HG03039 (cell line): ENCODE results near the gene KRTAP4-11.
"Not testable (repeated sequence)": the region's sequence is repeated elsewhere in the genome, so short reads cannot be mapped to it uniquely, and the experiment has no call there.

Experiments
- ATAC-seq: cut with Tn5 transposase; IDR thresholded peaks from one replicate; pipeline ENCODE4 v1.9.1; 2021; ENCODE audit warnings: mild to moderate bottlenecking, moderate library complexity; ENCODE audit not compliant: unreplicated experiment

The KRTAP4-11 gene

GRCh38 chr17:41117846-41118386, at the start of gene KRTAP4-11:
Gene KRTAP4-11 (minus strand): TSS chr17:41118373. CDS start chr17:41118315, 58 bp downstream.
- ATAC-seq: not testable (repeated sequence)

- no peak for ATAC-seq
Measured at GRCh38 chr17:41167561-41167960, 49.4 kb upstream of the KRTAP4-11 start.

- ATAC-seq: no peak
Measured at GRCh38 chr17:41163828-41164227, 45.7 kb upstream of the KRTAP4-11 start.

GRCh38 chr17:41160648-41161047, 42.5 kb upstream of the KRTAP4-11 start, which contains the start of gene KRTAP4-4:
Gene KRTAP4-4 (minus strand): TSS chr17:41160748. CDS start chr17:41160691, 57 bp downstream.
- no peak for ATAC-seq

GRCh38 chr17:41160190-41160589, 42.0 kb upstream of the KRTAP4-11 start:
- ATAC-seq: not testable (repeated sequence)

GRCh38 chr17:41153856-41154255, 35.7 kb upstream of the KRTAP4-11 start:
- ATAC-seq: no peak

GRCh38 chr17:41151525-41151924, 33.4 kb upstream of the KRTAP4-11 start:
- ATAC-seq: no peak

GRCh38 chr17:41150026-41150425, 31.9 kb upstream of the KRTAP4-11 start:
- no peak for ATAC-seq

- no peak for ATAC-seq
Measured at GRCh38 chr17:41149652-41149985, 31.4 kb upstream of the KRTAP4-11 start, which contains the start of gene KRTAP4-5. Gene KRTAP4-5 (minus strand): TSS chr17:41149825. CDS start chr17:41149767, 58 bp downstream.

- ATAC-seq: not testable (repeated sequence)
Measured at GRCh38 chr17:41148971-41149651, 30.9 kb upstream of the KRTAP4-11 start.

GRCh38 chr17:41147531-41148204, 29.5 kb upstream of the KRTAP4-11 start:
- no peak for ATAC-seq

GRCh38 chr17:41145261-41145660, 27.1 kb upstream of the KRTAP4-11 start:
- ATAC-seq: no peak

GRCh38 chr17:41144846-41145245, 26.7 kb upstream of the KRTAP4-11 start:
- ATAC-seq: no peak

- no peak for ATAC-seq
Measured at GRCh38 chr17:41141361-41141760, 23.2 kb upstream of the KRTAP4-11 start.

GRCh38 chr17:41140360-41141131, 22.4 kb upstream of the KRTAP4-11 start, which contains the start of gene KRTAP4-6:
Gene KRTAP4-6 (minus strand): TSS chr17:41140544. CDS start chr17:41140487, 57 bp downstream.
- ATAC-seq: no peak

- not testable (repeated sequence) for ATAC-seq
Measured at GRCh38 chr17:41139865-41140264, 21.7 kb upstream of the KRTAP4-11 start.

GRCh38 chr17:41133880-41134735, 15.9 kb upstream of the KRTAP4-11 start:
- no peak for ATAC-seq

- ATAC-seq: no peak
Measured at GRCh38 chr17:41131979-41132378, 13.8 kb upstream of the KRTAP4-11 start.

GRCh38 chr17:41127371-41127770, 9.2 kb upstream of the KRTAP4-11 start:
- no peak for ATAC-seq

GRCh38 chr17:41126412-41126811, 8.2 kb upstream of the KRTAP4-11 start:
- ATAC-seq: no peak
